HUDEP-2 (cell line): ENCODE results near the gene SPOCK3.

ENCODE experiments used
- DNase-seq, 76 experiments: peaks; one replicate each; lab custom pipeline; 2025; ENCODE audit not compliant: unreplicated experiment in 76 of 76; lab: John Stamatoyannopoulos, UW

The SPOCK3 gene

GRCh38 chr4:167176723-167177367 is 57.4 kb downstream of the SPOCK3 start:
- no peak for DNase-seq

- DNase-seq, result no peak
Observed at GRCh38 chr4:167171928-167172327, 62.4 kb downstream of the SPOCK3 start.

- no peak for DNase-seq
Observed at GRCh38 chr4:167168611-167169010, 65.7 kb downstream of the SPOCK3 start.

GRCh38 chr4:167150587-167150986 is 83.7 kb downstream of the SPOCK3 start:
- DNase-seq, result no peak

DNA sequence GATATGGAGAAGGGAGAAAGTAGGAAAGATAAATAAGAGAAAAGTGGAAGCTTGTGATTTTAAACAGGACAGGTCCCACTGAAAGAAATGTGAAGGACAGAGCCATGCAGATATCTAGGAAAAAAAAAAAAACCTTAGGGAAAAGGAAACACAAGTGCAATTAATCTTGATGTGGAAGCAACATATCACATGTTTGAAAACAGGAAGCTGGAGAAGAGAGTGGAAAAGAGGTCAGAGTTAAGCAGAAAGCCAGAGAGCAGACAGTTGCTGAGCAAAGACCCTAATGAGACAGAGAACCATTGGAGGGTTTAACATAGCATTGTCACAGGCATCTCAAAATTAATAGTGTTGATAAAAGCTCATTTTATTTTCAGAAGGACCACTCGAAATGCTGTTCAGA is 89.7 kb downstream of the SPOCK3 start:
- DNase-seq, result no peak

GRCh38 chr4:167143018-167143417 is 91.3 kb downstream of the SPOCK3 start:
- DNase-seq, result no peak

- no peak for DNase-seq
Observed at GRCh38 chr4:167136270-167136669, 98.0 kb downstream of the SPOCK3 start.

DNA sequence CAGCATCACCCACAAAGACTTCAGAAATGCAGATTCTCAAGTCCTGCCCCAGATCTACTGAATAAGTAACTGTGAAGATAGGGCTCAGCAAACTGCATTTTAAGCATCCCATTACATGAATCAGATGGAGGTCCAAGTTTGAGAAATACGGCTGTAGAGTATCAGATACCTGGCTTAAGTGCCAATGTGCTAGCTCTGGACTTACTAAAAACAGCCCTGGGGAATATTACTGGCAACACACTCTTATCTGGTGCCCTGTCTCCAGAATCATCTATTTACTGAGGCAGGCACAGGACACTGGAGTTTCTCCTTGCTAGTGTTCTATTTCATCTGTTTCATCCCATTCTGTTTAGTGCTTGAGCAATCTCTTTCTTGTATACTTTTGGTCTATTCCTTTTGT is 105.1 kb downstream of the SPOCK3 start:
- no peak for DNase-seq

DNA sequence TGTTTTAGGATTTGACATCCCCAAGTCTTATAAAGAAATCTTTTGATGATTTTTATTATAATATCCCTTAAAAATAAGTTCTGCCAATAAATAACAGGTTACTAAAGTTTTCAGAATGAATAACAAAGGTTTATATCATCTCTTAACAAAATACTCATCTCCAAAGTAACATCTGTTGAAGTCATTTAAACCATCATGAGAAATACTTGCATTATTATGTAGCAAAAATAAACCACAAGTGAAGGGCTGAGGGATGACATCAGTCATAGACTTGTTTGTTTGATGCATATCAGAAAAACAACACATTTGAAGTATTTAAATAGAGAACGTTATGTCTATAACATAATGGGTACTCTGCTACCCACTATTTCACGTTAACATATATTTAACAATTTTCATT is 114.9 kb downstream of the SPOCK3 start:
- DNase-seq, result no peak

DNA sequence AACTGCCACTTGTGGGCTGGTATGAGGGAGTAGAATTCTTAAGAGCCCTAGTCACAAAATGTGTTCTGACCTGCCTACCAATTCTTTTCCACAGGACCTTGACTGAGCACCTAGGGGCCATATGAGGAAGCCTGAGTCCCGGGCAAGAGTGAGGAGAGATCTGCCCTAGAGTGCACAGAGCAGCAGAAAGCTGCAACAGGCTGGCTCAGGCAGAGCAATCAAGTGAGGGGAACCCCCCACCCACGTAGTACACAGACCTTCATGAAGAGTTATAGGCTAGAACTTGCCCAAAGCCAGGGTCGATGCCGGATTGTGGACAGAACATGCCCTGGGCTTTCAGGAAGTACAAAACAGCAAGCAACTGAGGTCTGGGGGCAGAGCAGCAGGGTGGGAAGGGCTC is 117.0 kb downstream of the SPOCK3 start:
- no peak for DNase-seq

- no peak for DNase-seq
Observed at GRCh38 chr4:167114416-167114971, 119.8 kb downstream of the SPOCK3 start.

DNA sequence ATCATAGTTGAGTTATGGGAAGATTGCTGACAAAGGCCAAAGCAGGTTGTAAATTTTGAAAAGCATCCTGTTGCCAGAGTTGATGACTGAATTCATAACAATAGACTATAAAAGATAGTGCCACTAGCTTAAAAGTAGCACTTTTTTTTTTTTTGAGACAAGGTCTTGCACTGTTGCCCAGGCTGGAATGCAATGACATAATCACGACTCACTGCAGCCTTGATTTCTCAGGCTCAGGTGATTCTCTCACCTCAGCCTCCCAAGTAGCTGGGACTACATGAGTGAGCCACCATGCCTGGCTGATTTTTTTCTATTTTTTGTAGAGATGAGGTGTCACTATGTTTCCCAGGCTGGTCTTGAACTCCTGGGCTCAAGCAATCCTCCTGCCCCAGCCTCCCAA is 122.7 kb downstream of the SPOCK3 start:
- DNase-seq, result no peak

DNA sequence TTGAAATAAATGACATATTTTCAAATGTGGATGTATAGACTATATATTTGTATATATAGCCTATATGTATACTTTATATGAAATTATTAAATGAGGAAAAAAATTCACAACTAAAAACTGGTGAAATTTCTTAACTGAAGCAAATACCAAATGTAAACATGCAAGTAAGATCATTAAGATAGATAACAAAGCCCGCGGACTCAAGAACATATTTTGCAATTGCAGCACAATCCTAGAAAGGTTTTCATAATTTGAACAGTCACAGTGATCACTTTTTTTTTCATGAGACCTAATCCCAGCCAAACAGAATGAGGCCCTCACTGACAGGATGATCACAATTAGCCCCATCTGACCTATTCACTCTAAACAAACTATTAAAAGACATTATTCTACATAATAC is 123.2 kb downstream of the SPOCK3 start:
- no peak for DNase-seq

DNA sequence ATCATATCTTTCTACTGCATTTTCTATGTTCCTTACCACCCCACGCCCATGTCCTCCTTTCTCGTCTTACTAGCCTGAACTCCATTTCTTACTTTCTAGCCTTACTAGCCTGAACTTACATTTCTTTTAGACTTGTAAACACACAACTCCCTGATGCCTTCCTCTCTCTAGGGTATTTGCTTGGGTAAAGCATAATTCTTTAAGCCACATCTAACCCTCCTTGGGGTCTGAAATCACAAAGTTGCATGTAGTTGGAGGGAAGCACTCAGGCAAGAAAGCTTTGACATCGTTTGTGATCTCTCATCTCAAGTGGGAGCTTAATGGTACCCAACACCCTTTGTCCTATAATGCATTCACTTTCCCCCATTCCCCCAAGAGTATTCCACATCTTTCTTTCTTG is 124.4 kb downstream of the SPOCK3 start:
- DNase-seq, result no peak

GRCh38 chr4:167105857-167106256 is 128.4 kb downstream of the SPOCK3 start:
- no peak for DNase-seq

DNA sequence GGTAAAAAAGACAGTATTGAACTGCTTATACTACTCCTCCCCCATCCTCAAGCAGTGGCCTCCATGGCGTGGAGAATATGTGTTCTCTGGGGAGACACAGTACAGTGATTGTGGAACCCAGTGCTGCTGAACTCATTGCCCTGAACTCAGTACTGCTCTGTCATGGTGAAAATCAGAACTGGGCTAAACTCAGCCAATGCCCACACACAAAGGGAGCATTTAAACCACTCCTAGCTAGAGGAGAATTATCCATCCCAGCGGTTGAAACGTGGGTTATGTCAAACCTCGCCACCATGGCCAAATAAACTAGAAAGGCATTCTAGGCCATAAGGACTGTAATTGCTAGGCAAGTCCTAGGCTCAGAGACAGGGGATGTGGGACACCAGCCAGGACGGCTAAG is 131.8 kb downstream of the SPOCK3 start:
- DNase-seq, result no peak

GRCh38 chr4:167101035-167101434 is 133.3 kb downstream of the SPOCK3 start:
- DNase-seq, result no peak

GRCh38 chr4:167100120-167100519 is 134.2 kb downstream of the SPOCK3 start:
- no peak for DNase-seq

GRCh38 chr4:167088115-167088514 is 146.2 kb downstream of the SPOCK3 start:
- DNase-seq, result no peak

- DNase-seq, result no peak
Observed at GRCh38 chr4:167084321-167084720, 150.0 kb downstream of the SPOCK3 start.

DNA sequence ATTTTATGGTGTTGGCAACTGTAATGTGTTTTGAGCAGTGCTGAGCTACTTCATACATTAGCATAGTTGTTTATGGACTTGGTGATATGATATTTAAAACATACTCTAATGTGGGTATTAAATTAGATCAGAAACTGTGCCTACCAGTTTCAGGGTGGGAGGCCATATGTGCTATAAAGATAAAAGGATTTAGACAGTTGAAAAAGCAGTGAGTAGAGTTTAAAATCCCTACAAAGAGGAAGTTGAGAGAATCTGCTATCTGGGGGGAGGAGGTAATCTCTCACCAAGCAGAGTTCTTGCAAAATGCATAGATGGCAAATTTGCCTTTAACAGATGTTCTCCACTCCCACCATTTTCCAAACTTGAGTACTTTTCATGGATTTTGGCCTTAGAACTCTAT is 154.5 kb downstream of the SPOCK3 start:
- peak in 12 of 76 experiments; percentile 1 to 59 (median 27) for DNase-seq

- DNase-seq, result no peak
Observed at GRCh38 chr4:167052631-167053091, 181.6 kb downstream of the SPOCK3 start.

DNA sequence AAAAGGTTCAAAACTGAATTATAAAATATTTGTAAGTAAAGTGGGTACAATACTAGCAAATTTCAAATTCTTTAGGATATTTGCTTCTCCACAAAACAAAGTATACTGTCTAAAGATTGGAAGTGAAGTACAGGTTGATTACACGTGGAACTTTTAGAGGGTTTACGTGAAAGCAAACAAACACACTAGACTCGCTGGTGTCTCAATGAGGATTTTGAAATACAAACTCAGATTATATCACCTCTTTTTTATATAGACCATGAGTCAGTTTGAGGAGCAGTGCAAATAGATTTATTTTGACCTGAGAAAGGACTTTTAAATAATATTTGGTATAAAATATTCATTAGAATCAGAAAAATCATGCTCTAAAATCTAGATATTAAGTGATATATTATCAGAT is 185.0 kb downstream of the SPOCK3 start:
- DNase-seq, result no peak
